Endometrium (tissue), 2 donors: ENCODE data around the gene WFDC2.

ENCODE experiments used
- FAIRE-seq: peaks from 2 replicates; lab custom pipeline; 2012; peaks lifted over from hg19 to GRCh38; lab: Jason Lieb, UNC
- donor health status: control.
- donor health status: control.

Gene WFDC2

GRCh38 chr20:45469336-45470261 is at the start of gene WFDC2:
WFDC2 (plus strand) TSS chr20:45469753; CDS start chr20:45469782, 29 bp downstream.
- no peak for FAIRE-seq

- FAIRE-seq: no peak
These were observed 49.4 kb upstream of the WFDC2 start for GRCh38 chr20:45420125-45420524.

GRCh38 chr20:45423700-45424099 is 45.9 kb upstream of the WFDC2 start:
- FAIRE-seq: no peak

- no peak for FAIRE-seq
These were observed 44.0 kb upstream of the WFDC2 start for GRCh38 chr20:45425561-45425960.

- no peak for FAIRE-seq
These were observed 43.1 kb upstream of the WFDC2 start for GRCh38 chr20:45426320-45427016.

- FAIRE-seq: no peak
These were observed 42.1 kb upstream of the WFDC2 start for GRCh38 chr20:45427236-45428149.

- FAIRE-seq: no peak
These were observed 39.9 kb upstream of the WFDC2 start for GRCh38 chr20:45429618-45430017.

- FAIRE-seq: no peak
These were observed 37.3 kb upstream of the WFDC2 start for GRCh38 chr20:45432294-45432693.

GRCh38 chr20:45433316-45433715 is 36.2 kb upstream of the WFDC2 start:
- no peak for FAIRE-seq

- FAIRE-seq: no peak
These were observed 35.6 kb upstream of the WFDC2 start for GRCh38 chr20:45433976-45434375.

GRCh38 chr20:45436732-45437485 is 32.6 kb upstream of the WFDC2 start:
- FAIRE-seq: no peak

- FAIRE-seq: no peak
These were observed 29.1 kb upstream of the WFDC2 start for GRCh38 chr20:45440424-45440823.

GRCh38 chr20:45440891-45441685 is 28.5 kb upstream of the WFDC2 start:
- no peak for FAIRE-seq

- FAIRE-seq: no peak
These were observed 27.8 kb upstream of the WFDC2 start for GRCh38 chr20:45441746-45442145.

GRCh38 chr20:45444050-45444449 is 25.5 kb upstream of the WFDC2 start:
- no peak for FAIRE-seq

GRCh38 chr20:45445805-45446562 is 23.6 kb upstream of the WFDC2 start:
- FAIRE-seq: no peak

- FAIRE-seq: no peak
These were observed 21.3 kb upstream of the WFDC2 start for GRCh38 chr20:45448270-45448669.

- no peak for FAIRE-seq
These were observed 20.0 kb upstream of the WFDC2 start for GRCh38 chr20:45449528-45449927.

- FAIRE-seq: no peak
These were observed 19.3 kb upstream of the WFDC2 start for GRCh38 chr20:45450097-45450818.
